Measurements from ENCODE around the gene KANSL1.

DNA sequence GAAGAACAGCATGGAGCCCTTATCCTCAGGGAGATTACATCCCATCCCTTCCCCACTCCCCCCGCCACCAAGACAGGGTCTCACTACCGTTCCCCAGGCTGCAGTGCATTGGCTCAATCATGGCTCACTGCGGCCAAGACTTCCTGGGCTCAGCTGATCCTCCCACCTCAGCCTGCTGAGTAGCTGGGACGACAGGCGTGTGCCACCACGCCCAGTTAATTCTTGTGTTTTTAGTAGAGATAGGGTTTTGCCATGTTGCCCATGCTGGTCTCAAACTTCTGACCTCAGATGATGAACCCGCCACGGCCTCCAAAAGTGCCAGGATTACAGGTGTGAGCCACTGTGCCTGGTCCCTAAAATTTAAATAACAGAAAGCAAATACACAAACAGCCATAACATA lies 145.4 kb downstream of the KANSL1 start:
- no peak for TF ChIP-seq EP300 (conservative IDR thresholded peaks at IDR 0.05; ENCODE audit: poor library complexity, severe bottlenecking)
- TF ChIP-seq, protein P1, sequence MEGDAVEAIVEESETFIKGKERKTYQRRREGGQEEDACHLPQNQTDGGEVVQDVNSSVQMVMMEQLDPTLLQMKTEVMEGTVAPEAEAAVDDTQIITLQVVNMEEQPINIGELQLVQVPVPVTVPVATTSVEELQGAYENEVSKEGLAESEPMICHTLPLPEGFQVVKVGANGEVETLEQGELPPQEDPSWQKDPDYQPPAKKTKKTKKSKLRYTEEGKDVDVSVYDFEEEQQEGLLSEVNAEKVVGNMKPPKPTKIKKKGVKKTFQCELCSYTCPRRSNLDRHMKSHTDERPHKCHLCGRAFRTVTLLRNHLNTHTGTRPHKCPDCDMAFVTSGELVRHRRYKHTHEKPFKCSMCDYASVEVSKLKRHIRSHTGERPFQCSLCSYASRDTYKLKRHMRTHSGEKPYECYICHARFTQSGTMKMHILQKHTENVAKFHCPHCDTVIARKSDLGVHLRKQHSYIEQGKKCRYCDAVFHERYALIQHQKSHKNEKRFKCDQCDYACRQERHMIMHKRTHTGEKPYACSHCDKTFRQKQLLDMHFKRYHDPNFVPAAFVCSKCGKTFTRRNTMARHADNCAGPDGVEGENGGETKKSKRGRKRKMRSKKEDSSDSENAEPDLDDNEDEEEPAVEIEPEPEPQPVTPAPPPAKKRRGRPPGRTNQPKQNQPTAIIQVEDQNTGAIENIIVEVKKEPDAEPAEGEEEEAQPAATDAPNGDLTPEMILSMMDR (IDR thresholded peaks at IDR 0.05; ENCODE audit: poor library complexity, severe bottlenecking), result no peak
- no peak for TF ChIP-seq POLR2AphosphoS5 (IDR thresholded peaks at IDR 0.05)
- no peak for TF ChIP-seq TAF1 (IDR thresholded peaks at IDR 0.05; ENCODE audit: low read depth)
- no peak for TF ChIP-seq EZH2 (IDR thresholded peaks at IDR 0.05; ENCODE audit: borderline replicate concordance, insufficient read depth, low read length, poor library complexity, severe bottlenecking)
- TF ChIP-seq, protein P2, sequence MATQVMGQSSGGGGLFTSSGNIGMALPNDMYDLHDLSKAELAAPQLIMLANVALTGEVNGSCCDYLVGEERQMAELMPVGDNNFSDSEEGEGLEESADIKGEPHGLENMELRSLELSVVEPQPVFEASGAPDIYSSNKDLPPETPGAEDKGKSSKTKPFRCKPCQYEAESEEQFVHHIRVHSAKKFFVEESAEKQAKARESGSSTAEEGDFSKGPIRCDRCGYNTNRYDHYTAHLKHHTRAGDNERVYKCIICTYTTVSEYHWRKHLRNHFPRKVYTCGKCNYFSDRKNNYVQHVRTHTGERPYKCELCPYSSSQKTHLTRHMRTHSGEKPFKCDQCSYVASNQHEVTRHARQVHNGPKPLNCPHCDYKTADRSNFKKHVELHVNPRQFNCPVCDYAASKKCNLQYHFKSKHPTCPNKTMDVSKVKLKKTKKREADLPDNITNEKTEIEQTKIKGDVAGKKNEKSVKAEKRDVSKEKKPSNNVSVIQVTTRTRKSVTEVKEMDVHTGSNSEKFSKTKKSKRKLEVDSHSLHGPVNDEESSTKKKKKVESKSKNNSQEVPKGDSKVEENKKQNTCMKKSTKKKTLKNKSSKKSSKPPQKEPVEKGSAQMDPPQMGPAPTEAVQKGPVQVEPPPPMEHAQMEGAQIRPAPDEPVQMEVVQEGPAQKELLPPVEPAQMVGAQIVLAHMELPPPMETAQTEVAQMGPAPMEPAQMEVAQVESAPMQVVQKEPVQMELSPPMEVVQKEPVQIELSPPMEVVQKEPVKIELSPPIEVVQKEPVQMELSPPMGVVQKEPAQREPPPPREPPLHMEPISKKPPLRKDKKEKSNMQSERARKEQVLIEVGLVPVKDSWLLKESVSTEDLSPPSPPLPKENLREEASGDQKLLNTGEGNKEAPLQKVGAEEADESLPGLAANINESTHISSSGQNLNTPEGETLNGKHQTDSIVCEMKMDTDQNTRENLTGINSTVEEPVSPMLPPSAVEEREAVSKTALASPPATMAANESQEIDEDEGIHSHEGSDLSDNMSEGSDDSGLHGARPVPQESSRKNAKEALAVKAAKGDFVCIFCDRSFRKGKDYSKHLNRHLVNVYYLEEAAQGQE (IDR thresholded peaks at IDR 0.05; ENCODE audit: borderline replicate concordance), result no peak
- TF ChIP-seq RAD21 (conservative IDR thresholded peaks at IDR 0.05), result no peak
